SK-N-SH treated with all-trans-retinoic acid at 6 μM for 48 hours (cell line): ENCODE measurements around the gene NOTUM.

Experiments
- OSR1 ChIP-seq: fragments of 250-450 bp; sonication (Bioruptor Pico); IDR thresholded peaks from 2 replicates; pipeline ENCODE4 v1.8.0; 2022; ENCODE audit warnings: moderate library complexity, mild to moderate bottlenecking, inconsistent platforms
- SNAI2 ChIP-seq: fragments of 250-450 bp; sonication (Bioruptor Pico); IDR thresholded peaks from 2 replicates; pipeline ENCODE4 v1.5.0; 2020; ENCODE audit warnings: mild to moderate bottlenecking, moderate library complexity

DNA sequence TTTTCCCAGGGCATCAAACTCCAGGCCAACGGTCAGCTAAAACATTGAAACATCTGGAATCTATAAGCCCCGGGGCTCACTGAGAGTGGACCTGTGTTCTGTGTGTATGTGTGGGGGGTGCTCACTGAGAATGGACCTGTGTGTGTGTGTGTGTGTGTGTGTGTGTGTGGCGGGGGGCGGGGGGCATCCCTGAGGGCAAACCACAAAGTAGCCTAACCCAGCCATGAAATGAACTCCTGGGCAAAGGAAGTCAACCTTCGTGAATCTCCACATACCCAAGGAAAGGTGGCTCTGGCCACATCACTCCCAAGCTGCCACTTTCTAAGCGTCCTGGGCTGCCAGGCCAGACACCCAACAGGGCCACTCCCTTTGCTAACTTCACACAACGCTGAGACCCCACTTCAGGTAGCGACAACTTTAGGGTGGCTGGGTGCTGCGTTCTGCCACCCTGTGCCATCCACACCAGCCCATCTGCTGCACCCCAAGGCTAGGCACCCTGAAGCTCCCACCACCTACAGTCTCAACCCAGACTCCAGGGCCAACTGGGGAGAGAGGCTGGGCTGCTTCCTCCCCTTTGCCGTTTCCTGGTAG is 35.0 kb downstream of the NOTUM start:
- TF ChIP-seq OSR1 (CRISPR knock-in tag): no peak
- no peak for TF ChIP-seq SNAI2 (CRISPR knock-in tag)
